Uterus (tissue), 4 donors: ENCODE data around the gene ST7. TPM values are rescaled to one million over a fixed set of nuclear protein-coding genes. Genes with fewer than 3 reads are reported as not detected.

ENCODE experiments used
- DNase-seq, 2 donors: peaks; one replicate each; pipeline ENCODE4 v3.0.0-alpha.2; 2019 to 2020
- H3K27ac ChIP-seq, 2 donors: fragments of 200-600 bp; sonication (generic); 1 replicate in 1 of 2; 2 replicates in 1 of 2; pipeline ENCODE4 v1.5.1; 2016 to 2018
- H3K27me3 ChIP-seq, 2 donors: fragments of 200-600 bp; sonication (generic); one replicate each; pipeline ENCODE4 v1.5.1; 2018 to 2019; ENCODE audit warnings: control low read depth in 1 of 2
- H3K36me3 ChIP-seq, 2 donors: fragments of 200-600 bp; sonication (generic); one replicate each; pipeline ENCODE4 v1.5.1; 2019; ENCODE audit warnings: control low read depth in 1 of 2
- H3K4me1 ChIP-seq, 2 donors: fragments of 200-600 bp; sonication (generic); one replicate each; pipeline ENCODE4 v1.5.1; 2018 to 2019; ENCODE audit warnings: control low read depth in 1 of 2
- H3K4me3 ChIP-seq, 2 donors: fragments of 200-600 bp; sonication (generic); 1 replicate in 1 of 2; 2 replicates in 1 of 2; pipeline ENCODE4 v1.5.1; 2018 to 2019; ENCODE audit warnings: mild to moderate bottlenecking in 1 of 2
- H3K9me3 ChIP-seq, 2 donors: fragments of 200-600 bp; sonication (generic); one replicate each; pipeline ENCODE4 v1.5.1; 2019; ENCODE audit warnings: control low read depth in 1 of 2
- POLR2A ChIP-seq, 2 donors: fragments of 450-650 bp; IDR thresholded peaks; one replicate each; pipeline ENCODE4 v1.6.1; 2016; ENCODE audit warnings: antibody characterized with exemption in 2 of 2, mild to moderate bottlenecking in 1 of 2, moderate library complexity in 1 of 2
- intact Hi-C: fragments of 100-400 bp; cut with DNase I; formaldehyde crosslinking; loops from one replicate; pipeline ENCODE4 v1.15.1; 2023; ENCODE audit warnings: low total_unique reads
- total RNA-seq, 4 donors: library from RNA; depleted of rRNA in 3 of 4; stranded (reverse); fragments of >200 nt in 3 of 4; gene quantifications; one replicate each; pipeline versions ENCODE4 v1.1.0 to v1.2.4, GENCODE V29; 2014 to 2023
- TF ChIP-seq, protein P1 (sequence below), 4 experiments: fragments of 200-600 bp in 2 of 4; fragments of 450-650 bp in 2 of 4; sonication (generic) in 2 of 4; IDR thresholded peaks; one replicate each; pipeline ENCODE4 v1.5.1; 2016 to 2019; ENCODE audit warnings: antibody characterized with exemption in 4 of 4, mild to moderate bottlenecking in 2 of 4, moderate library complexity in 1 of 4
- donor health status: DM: yes; HTN: yes; CAD: no.

ST7 gene
- total RNA-seq, 4 donors from 2014 or later, result 27.4 to 41.0 (median 31.4) TPM

DNA sequence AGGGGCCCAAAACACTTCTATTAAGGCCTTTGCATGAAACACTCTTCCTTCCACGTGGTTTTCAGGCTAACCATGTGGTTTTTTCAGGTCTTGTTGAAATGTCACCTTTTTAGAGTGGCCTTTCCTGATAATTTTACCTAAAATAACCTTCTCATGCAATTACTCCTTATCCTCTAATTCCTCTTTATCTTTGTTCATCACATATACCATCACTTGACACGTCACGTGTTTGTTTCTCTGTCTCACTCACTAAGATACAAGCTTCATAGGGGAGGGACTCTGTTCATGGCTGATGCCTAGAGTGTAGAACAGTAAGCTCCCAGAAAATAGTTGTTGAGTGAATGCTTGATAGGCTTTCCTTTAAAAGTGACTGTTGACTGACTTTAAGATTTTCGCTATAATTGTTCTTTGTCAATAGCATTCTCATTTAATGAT is 63.7 kb downstream of the ST7 start:
- Histone ChIP-seq H3K27me3 (no peaks in the 10 kb centered on the region), H3K27ac (no peak overlapping the region)
- intact Hi-C loops, result no loop called here

DNA sequence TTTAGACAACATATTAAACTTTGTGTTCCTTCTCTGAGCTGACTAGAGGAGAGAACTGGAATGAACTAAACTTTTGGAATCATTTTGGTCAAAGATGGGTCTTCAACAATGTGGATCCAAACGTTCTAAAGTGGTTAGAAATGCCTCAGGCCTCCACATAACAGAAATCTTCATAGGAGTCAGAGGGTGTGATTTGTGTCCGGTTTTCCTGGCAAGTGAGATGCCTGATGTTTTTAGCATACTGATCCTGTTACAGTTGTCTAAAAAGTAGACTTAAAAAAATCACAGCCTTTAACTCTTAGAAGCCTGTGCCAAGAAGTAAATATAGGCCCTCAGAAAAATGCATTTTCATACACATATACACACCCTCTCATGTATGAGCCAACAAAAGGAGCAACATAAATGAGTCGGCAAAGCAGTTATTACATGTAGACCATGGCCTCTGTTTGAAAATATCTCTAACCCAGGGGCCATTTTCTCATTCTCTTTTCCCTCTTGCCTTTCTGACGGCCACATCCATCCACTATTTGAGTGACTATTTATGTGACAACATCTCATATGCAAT is 64.5 kb downstream of the ST7 start:
- Histone ChIP-seq H3K27me3 (no peaks in the 10 kb centered on the region), H3K4me1 (no peaks in the 10 kb centered on the region), H3K27ac (no peak overlapping the region), H3K4me3 (no peak overlapping the region), H3K9me3 (no peaks in the 10 kb centered on the region), H3K36me3 (no peaks in the 10 kb centered on the region)
- DNase-seq, result no peak
- intact Hi-C loops, result no loop called here
- TF ChIP-seq, protein P1, sequence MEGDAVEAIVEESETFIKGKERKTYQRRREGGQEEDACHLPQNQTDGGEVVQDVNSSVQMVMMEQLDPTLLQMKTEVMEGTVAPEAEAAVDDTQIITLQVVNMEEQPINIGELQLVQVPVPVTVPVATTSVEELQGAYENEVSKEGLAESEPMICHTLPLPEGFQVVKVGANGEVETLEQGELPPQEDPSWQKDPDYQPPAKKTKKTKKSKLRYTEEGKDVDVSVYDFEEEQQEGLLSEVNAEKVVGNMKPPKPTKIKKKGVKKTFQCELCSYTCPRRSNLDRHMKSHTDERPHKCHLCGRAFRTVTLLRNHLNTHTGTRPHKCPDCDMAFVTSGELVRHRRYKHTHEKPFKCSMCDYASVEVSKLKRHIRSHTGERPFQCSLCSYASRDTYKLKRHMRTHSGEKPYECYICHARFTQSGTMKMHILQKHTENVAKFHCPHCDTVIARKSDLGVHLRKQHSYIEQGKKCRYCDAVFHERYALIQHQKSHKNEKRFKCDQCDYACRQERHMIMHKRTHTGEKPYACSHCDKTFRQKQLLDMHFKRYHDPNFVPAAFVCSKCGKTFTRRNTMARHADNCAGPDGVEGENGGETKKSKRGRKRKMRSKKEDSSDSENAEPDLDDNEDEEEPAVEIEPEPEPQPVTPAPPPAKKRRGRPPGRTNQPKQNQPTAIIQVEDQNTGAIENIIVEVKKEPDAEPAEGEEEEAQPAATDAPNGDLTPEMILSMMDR (IDR thresholded peaks at IDR 0.05), result no peak
- TF ChIP-seq POLR2A (IDR thresholded peaks at IDR 0.05), result no peak

More for the DNA sequence above, 63.7 kb downstream of the ST7 start:
- Histone ChIP-seq H3K4me3 (no peak overlapping the region), H3K36me3 (no peaks in the 10 kb centered on the region), H3K4me1 (no peaks in the 10 kb centered on the region), H3K9me3 (no peaks in the 10 kb centered on the region)
- TF ChIP-seq POLR2A (IDR thresholded peaks at IDR 0.05), result no peak
- TF ChIP-seq, protein P1 (IDR thresholded peaks at IDR 0.05), result no peak
- no peak for DNase-seq

DNA sequence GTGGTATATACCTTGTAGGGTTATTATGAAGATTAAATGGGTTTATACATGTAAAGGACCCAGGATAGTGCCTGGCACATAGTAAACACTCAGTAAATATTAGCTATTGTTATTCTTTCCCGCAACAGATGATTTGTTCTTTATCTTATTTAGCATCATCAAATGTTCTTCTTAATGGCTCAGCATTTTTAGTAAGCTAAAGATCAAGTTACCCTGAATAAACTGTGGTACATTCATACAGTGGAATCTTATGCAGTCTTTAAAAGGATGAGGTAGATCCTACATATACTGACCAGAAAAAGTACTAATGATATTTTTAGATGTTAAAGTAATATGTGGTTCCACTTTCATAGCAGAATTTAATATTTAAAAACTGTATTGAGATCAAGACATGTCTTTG is 65.4 kb downstream of the ST7 start:
- no peak for TF ChIP-seq POLR2A (IDR thresholded peaks at IDR 0.05)
- TF ChIP-seq, protein P1 (IDR thresholded peaks at IDR 0.05), result no peak
- Histone ChIP-seq H3K4me3 (no peak overlapping the region), H3K36me3 (no peaks in the 10 kb centered on the region), H3K9me3 (no peaks in the 10 kb centered on the region), H3K4me1 (no peaks in the 10 kb centered on the region), H3K27ac (no peak overlapping the region), H3K27me3 (no peaks in the 10 kb centered on the region)
- no peak for DNase-seq
- intact Hi-C loops, result no loop called here

DNA sequence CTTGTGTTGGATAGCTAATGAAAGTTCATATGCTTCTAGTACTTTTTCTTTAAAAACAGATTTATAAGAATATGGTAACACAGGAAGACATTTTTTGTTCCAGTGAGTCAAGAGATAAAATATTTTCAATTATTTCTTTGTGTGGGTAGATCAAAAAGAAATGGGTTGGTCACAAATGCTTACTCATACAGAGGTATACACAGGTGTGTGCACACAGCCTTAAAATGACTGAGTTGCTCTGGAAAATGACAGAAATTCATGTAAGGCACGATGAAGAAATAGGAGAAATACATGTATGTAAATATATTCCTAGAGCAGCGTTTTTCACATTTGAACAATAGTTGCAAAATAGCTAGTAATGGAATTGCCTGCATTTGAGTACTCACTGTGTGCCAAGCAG is 66.0 kb downstream of the ST7 start:
- intact Hi-C loops, result no loop called here
- no peak overlapping the region for H3K4me3 ChIP-seq
- no peak overlapping the region for H3K27ac ChIP-seq
- H3K27me3 ChIP-seq, result no peaks in the 10 kb centered on the region
- H3K4me1 ChIP-seq, result no peaks in the 10 kb centered on the region
- no peaks in the 10 kb centered on the region for H3K9me3 ChIP-seq
- DNase-seq, result no peak
- H3K36me3 ChIP-seq, result no peaks in the 10 kb centered on the region
- TF ChIP-seq, protein P1 (IDR thresholded peaks at IDR 0.05), result no peak
- no peak for TF ChIP-seq POLR2A (IDR thresholded peaks at IDR 0.05)

DNA sequence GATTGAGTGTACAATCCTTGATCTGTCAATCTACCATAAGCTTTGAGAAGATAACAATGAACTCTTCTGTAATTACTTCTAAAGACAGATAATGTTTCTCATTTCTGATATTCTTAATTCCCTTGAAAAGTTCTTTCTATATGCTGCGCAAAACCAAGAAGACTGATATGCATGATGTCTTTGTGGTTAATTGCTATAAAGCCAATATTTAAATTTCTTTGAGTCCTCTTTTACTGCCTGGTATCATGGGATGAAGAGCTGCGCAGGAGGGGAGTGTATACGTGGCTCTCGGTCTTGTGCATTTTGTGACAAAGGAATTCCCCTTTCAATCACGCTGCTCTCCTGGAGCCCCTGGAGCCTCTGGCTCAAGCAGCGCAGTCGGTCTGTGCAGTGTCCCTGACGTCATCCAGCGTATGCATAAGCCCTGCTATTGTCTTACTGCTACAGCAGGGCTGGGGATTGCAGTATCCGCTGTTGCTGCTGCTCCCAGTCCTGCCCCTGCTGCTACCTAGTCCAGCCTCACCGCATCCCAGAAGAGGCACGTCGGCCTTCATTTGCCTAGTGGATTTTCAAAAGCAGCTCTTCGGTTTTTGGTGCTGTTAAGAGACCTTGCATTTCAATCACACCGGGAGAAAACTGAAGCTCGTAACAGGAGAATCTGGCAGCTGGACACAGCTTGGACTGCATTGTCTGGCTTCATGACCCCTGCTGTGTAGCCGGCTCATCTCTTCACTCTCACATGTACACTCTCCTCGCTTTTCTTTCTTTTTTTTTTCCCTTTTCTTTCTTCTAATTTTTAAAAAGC is 66.7 kb downstream of the ST7 start:
- peak; percentile 57 to 77 for DNase-seq
- Histone ChIP-seq H3K4me1 (no peaks in the 10 kb centered on the region), H3K27ac (peak overlapping the region; percentile 54 to 58), H3K9me3 (no peaks in the 10 kb centered on the region), H3K36me3 (no peaks in the 10 kb centered on the region), H3K27me3 (no peaks in the 10 kb centered on the region), H3K4me3 (peak overlapping the region; percentile 2 to 22)
- peak in 1 of 2 donors; percentile 49 for TF ChIP-seq POLR2A (IDR thresholded peaks at IDR 0.05)
- TF ChIP-seq, protein P1 (IDR thresholded peaks at IDR 0.05), result no peak
- intact Hi-C loops, result no loop called here
